Endometrial microvascular endothelial cells (primary cell): ENCODE measurements around the gene TASP1. TPM values are rescaled to one million over a fixed set of nuclear protein-coding genes. Genes with fewer than 3 reads are reported as not detected.
"Not testable (repeated sequence)": the region's sequence is repeated elsewhere in the genome, so short reads cannot be mapped to it uniquely, and the experiment has no call there.

Experiments used
- in situ Hi-C: cut with HindIII; loops from 2 replicates; pipeline ENCODE4 v1.10.0; 2017; ENCODE audit warnings: low sequenced_read_pairs, low pct_unique_long_range_greater_than_20kb; ENCODE audit errors: inconsistent ontology term
- total RNA-seq: library from RNA; depleted of rRNA; stranded (reverse); fragments of >200 nt; gene quantifications from one replicate; pipeline ENCODE4 v1.2.3, GENCODE V29; 2015; ENCODE audit errors: inconsistent ontology term

The TASP1 gene
- total RNA-seq, 1 donor from 2014 or later = 10.2 TPM

DNA sequence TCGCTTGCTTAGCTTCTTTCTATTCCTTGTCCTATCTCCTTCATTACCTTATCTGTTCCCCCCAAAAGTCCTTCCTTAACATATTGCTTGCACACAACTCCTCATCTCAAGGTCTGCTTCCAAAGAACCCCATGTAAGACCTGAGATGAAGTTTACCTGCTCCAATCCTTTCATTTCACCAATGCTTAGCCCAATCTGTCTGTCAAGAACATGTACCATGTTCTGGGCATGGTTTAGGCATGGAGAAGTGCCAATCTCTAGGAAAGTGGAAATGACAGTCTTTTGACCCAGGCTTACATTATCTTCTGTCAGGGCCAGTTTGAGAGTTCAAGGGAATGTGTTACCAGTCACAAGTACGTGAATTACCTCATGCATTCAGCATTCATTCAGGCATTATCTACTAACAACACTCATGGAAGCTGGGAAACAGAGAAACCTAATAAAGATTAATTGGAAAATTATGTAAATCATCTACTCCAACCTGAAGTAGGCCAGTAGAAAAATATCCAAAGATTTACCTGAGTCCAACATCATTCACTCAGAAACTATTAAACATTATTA lies 15.8 kb upstream of the TASP1 start:
- in situ Hi-C loops = no loop called here

DNA sequence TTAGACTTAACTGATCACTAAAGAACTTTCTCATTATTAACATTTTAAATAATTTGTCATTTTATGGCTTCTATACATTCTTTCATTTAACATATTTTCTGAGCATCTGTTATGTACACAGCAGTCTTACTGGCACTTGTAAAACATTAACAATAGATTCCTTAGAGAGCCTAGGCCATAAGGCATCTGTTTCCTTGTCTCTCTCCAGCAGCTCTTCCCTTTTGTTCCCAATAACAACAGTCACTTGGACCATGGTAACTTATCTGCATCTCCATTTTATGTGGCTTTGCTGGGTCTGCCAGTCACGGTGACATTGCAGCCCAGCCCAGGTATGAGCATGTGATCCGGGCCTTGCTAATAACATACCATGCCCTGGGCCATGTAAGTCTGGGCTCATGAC lies 11.7 kb upstream of the TASP1 start:
- in situ Hi-C loops = no loop called here

DNA sequence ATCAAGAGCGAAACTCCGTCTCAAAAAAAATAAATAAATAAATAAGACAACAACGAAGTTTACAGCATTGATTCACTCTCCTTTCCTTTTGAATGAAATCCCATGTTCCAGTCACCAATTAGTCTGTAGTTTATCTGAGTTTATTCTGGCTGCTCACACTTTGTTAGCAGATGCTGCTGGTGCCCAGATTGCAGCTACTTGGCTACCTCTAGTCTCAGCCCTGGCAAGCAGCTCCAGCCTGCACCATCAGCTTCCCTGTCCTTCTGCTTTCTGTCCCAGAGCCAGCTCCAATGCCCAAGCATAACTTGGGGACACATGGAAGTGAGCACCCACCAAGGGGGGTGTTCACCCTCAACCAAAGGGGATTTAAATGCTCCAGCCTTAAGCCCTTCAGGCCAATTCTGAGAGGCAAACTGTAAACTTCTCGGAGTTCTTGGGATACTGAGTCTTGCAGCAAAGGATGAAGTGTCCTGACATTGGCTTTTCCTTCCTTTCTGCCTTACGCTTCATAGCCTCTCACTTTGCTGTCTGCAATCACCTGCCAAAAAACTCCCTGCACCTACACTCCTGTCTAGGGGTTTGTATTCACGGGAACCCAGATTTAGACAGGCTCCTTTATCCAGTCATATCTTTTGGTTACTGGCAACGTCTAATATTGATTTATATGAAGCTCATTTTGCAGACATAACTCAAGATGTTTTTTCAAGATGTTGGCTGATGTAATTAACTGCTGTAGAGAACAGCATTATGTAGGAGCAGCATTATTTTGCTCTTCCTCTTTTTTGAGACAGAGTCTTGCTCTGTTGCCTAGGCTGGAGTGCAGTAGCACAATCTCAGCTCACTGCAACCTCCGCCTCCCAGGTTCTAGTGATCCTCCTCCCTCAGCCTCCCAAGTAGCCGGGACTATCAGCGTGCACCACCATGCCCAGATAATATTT lies 9.8 kb upstream of the TASP1 start:
- in situ Hi-C loops = no loop called here

DNA sequence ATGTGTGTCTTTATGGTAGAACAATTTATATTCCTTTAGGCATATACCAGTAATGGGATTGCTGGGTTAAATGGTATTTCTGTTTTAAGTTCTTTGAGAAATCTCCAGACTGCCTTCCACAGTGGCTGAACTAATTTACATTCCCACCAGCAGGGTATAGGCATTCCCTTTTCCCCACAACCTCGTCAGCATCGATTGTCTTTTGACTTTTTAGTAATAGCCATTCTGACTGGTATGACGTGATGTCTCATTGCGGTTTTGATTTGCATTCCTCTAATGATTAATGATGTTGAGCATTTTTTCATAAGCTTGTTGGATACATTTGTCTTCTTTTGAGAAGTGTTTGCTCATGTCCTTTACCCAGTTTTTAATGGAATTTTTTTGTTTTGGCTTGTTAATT lies 5.3 kb upstream of the TASP1 start:
- in situ Hi-C loops = no loop called here

DNA sequence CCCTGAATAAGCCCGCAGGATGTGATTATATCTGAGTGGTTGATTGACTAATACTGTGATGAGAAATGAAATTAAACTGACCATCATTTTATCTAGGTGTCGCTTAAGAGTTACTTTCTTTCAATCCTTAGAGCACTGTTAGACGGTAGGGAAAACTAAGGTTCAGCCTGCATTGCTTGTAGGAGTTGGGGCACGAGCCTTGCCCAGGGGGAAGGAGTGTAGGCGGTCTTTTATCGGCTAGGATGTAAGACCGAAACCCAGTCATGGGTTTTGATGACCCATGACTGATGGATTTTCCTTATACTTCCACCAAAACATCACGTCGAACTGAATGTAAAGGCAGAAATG lies 392 bp upstream of the TASP1 start:
- in situ Hi-C loops = no loop called here

DNA sequence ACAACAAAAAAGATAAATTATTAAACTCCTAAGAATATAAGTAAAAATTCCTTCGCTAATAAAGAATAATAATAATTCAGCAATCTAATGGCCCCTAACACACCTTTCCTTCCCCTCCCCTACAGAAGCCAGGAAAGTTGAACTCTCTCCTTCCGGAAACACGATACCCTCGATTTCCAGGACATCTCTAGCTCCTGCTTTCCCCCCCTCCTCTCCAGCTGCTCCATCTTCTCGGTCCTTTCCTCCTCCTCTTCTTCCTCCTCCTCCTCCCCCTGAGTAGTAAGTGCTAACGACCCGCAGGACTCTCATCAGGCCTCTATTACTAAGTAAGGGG lies 603 bp downstream of the TASP1 start:
- in situ Hi-C loops = no loop called here

DNA sequence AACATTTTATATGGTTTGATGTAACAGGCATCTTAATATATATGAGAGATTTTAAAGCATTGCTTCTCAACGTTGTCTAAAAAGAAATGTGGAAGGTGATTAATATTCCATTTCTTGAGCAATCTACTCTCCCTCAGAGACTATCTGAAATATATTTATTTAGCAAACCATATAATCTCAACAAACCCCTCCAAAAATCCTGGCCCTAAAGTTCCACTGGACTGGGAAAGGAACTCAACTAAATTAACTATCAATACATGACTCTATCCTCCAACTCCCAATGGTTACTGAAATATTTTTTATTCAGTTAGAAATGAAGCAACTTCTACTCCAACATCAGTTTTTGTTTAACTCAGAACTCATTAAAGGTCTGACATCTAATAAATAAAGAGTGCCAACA lies 6.3 kb downstream of the TASP1 start:
- in situ Hi-C loops = no loop called here

DNA sequence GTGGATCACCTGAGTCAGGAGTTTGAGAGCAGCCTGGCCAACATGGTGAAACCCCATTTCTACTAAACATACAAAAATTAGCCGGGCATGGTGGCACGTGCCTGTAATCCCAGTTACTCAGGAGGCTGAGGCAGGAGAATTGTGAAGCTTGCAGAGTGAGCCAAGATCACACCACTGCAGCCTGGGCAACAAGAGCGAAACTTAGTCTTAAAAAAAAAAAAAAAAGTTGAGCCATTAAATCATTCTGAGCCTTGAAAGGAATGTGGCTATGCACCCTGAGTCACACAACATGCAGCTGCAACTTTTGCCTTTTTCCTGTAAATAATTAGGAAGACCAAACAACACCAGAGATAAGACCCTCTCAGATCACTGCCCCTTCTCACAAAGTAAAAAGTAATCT lies 11.2 kb downstream of the TASP1 start:
- in situ Hi-C loops = not testable (repeated sequence)

DNA sequence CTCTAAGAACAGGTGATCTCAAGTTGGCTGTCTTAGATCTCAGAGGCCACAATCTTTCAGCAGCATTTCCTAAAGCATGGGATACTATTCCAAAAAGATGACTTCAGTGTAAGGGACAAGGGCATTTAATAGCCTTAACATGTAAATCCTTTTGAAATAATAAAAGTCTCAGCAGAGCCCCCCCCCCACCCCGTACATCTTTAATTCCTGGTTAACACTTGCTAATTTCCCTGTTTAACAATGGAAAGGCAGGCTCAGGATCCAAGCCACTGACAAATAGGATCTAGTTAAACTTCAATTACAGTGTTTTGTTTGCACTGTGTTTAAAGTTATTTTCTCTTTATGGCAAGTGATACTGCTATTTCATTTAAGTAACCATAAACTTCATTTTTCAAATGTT lies 12.0 kb downstream of the TASP1 start:
- in situ Hi-C loops = no loop called here

DNA sequence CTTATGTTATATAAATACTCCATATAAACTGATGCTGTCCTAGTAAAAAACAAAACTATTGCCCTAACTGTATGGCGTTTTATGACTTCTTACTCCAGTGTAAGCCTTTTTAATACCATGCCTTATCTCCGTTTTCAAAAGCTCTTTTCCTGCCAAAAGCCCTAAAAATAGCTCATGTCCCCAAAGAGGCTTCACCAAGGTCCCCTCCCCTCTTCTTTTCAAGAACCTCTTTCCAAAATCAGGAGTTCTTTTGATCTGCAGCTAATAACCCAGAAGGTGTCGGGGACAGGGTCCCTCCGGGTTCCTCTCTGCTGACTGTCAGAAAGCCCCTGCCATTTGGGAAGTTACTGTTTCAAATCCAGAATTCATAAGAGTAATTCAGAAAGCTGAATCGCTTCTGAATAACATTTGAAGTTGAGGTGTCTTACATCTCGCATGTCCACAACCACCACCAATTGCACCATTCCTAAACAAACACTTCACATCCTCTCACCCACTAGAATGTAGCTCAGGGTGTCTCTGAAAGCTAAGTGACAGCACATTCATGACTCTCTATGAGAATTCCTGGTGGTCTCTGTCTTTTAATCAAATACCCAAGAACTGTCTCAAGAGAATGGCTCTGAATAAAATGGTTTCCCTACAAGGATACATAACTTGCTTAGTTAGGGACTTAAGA lies 13.3 kb downstream of the TASP1 start:
- in situ Hi-C loops = no loop called here

DNA sequence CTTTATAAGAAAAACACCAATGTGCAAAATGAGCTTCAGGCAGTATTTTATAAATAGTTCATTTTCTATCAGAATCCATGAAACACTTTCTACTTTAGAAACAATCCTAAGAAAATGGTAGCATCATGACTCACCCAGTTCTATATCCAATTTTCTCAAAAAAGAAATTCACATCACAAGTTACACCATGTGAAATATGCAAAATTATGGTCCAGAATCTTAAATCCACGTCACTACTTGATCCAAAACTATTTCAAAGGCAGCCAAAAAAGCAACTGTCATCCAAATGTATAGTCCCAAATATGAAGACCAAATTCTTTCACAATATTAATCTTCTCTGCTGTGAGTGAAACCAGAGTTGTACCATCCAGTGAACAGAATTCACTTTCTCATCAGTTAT lies 19.3 kb downstream of the TASP1 start:
- in situ Hi-C loops = not testable (repeated sequence)

DNA sequence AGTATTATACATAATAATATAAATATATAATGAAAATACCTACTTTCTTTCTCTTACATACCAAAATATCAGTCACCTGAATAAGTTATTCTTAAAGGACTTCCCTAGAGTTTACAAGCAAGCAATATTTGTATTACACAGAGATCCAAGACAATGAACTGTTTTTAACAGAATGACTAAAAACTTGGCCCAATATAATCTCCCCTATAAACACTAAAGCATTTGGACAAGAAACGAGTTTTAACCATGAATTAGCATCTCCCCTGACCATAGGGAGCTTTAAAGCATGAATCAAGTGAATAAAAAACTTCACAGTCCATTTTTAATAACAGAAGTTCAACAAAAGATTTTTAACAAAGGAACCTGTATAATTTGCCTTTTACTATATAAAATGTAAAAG lies 20.3 kb downstream of the TASP1 start:
- in situ Hi-C loops = not testable (repeated sequence)

DNA sequence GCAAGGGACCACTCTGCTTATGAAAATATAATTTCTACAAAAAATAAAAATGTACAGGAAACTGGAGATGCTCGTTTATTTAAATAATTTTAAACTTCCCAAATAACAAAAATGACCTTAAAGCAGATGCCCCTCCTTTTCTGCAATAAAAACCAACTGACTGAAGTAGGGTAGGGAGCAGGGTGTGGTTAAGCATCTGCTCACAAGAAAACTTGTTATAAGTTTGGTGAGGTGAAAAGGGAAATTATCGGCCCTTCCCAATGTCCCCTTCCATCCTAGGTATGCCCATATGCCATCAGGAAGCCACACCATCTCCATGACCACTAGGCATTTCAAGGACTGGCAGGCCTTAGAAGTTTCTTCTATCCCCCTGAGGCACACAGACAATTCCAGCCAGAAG lies 21.1 kb downstream of the TASP1 start:
- in situ Hi-C loops = not testable (repeated sequence)

DNA sequence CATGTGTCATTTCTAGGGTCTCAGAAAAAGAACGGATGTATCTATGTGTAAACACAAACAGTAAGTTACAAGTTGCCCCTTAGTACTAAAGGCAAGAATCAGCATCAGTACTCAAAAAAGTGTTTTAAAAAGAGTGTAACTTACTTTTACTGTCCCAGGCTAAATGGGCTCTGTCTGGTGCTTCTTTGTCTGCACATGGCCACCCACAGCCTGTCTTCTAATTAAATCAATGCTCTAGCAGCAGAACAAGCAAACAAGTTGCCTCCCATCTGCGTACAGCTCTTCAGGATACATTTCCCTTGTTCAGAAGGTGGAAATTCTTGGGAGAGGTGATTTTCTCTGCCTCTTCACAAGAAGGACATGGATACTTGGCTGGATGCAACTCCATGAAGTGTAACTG lies 22.0 kb downstream of the TASP1 start:
- in situ Hi-C loops = not testable (repeated sequence)

DNA sequence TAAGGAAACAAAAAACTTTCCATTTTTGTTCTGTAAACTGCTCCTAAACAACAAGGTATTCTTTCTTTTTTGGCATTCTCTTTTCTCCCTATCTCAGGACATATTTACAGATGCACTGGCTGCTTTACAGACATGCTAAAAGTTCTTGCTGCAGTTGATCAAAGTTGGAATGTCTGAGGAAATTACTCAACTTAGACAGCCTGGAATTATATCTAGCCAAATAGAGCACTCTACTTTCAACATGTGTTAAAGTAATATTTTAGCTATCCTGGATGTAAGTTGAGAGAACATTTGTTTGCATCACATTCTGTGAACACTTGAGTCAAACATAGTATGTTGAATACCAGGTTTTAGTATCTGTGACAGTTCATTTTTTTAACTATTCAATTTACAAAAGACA lies 24.8 kb downstream of the TASP1 start:
- in situ Hi-C loops = no loop called here

DNA sequence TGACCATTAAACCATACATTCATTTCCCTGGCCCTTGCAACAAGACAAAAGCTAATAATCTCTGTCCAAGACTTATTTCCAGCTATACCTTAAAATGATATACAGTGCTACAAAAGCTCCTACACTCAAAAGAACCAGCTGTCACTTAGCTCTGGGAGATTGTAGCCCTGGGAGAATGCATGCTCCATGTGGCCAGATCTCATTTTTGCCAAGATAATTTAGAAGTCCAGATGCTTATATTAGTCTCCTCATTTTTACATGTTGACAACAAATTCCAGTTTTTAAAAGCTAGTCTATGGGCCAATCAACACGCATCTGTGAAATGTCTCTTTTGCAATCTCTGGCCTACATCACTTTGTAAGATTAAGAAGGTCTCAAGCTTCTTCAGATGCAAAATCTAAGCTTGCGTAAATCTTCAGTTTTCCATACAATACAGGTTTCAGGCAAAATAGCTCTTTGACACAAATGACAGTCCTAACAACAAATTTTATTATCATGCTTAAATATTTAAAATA lies 27.1 kb downstream of the TASP1 start:
- in situ Hi-C loops = no loop called here

DNA sequence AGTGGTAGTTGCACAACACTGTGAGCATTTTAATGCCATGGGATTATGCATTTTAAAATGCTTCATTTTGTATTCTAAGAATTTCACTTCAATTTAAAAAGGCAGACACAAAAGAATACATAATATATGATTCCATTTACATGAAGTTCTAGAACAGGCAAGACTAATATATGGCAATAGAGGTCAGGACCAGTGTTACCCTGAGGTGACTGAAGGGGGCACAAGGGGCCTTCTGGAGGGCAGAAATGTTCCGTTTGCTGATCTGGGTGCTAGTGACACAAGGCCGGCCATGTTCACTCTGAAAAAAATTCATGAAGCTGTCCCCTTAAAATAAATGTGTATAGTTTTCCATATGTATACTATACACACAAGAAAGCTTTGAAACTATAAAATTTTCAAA lies 28.5 kb downstream of the TASP1 start:
- in situ Hi-C loops = no loop called here

DNA sequence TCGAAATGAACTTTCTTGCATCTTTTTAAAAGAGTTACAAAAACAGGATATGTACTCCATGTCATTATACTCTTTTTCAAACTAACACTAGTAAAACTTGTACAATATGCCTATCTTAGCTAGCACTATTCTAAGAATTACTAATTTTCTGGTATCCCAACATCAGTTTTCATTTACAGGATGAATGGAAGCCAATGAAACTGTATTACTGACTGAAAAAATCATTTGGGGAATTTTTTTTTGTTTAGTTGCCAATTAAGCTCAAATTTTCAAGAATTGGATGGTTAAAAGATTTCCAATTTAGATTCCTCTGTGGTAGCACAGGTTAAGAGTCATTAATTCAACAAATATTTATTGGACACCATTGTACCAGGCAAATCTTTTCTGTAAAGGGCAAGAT lies 30.7 kb downstream of the TASP1 start:
- in situ Hi-C loops = no loop called here

DNA sequence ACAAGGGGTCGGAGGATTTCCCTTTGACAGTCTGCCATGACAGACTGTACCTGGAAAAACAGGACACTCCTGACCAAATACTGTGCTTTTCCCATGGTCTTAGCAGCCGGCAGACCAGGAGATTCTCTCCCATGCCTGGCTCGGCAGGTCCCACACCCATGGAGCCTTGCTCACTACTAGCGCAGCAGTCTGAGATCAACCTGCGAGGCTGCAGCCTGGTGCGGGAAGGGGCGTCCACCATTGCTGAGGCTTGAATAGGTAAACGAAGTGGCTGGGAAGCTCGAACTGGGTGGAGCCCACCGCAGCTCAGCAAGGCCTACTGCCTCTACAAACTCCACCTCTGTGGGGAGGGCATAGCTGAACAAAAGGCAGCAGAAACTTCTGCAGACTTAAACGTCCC lies 45.3 kb downstream of the TASP1 start:
- in situ Hi-C loops = not testable (repeated sequence)

DNA sequence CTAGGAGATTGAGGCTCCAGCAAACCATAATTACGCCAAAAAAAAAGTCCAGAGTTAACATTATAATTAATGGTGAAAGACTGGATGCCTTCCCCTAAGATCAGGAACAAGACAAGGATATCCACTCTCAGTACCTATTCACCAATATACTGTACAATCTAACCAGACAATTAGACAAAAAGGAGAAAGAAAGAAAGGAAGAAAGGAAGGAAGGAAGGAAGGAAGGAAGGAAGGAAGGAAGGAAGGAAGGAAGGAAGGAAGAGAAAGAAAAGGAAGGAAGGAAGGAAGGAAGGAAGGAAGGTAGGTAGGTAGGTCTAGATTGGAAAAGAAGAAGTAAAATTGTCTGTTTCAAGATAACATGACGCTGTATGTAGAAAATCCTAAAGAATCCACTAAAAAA lies 50.7 kb downstream of the TASP1 start:
- in situ Hi-C loops = no loop called here
